ENCODE measurements around the gene DNAH1.

DNAH1 gene

GRCh38 chr3:52321481-52321880 is 5.4 kb downstream of the DNAH1 start:
- no peaks in the 10 kb centered on the region for H3K27me3 ChIP-seq (ENCODE audit: control insufficient read depth in 2 of 2, insufficient read depth in 2 of 2, low read length in 2 of 2)
- no peak overlapping the region for H3K4me3 ChIP-seq (ENCODE audit: low read length in 2 of 2)
- no peaks in the 10 kb centered on the region for H3K9me3 ChIP-seq (ENCODE audit: control insufficient read depth in 2 of 2, low read length in 2 of 2)
- no peak overlapping the region for H3K9ac ChIP-seq (ENCODE audit: low read depth in 1 of 2, low read length in 2 of 2)
- H3K4me1 ChIP-seq (ENCODE audit: control insufficient read depth in 2 of 2, insufficient read depth in 2 of 2, low read length in 2 of 2) = peaks cover 6 to 10% of the 10 kb centered on the region in 2 donors
- no peaks in the 10 kb centered on the region for H3K36me3 ChIP-seq (ENCODE audit: control insufficient read depth in 2 of 2, insufficient read depth in 2 of 2, low read length in 2 of 2)
- no peak overlapping the region for H3K27ac ChIP-seq (ENCODE audit: low read depth in 2 of 2, low read length in 2 of 2)

- H3K4me1 ChIP-seq (ENCODE audit: control insufficient read depth in 2 of 2, insufficient read depth in 2 of 2, low read length in 2 of 2) = peaks cover 1 to 6% of the 10 kb centered on the region in 2 donors
- H3K9ac ChIP-seq (ENCODE audit: low read depth in 1 of 2, low read length in 2 of 2) = no peak overlapping the region
- H3K27ac ChIP-seq (ENCODE audit: low read depth in 2 of 2, low read length in 2 of 2) = no peak overlapping the region
- no peak overlapping the region for H3K4me3 ChIP-seq (ENCODE audit: low read length in 2 of 2)
- H3K27me3 ChIP-seq (ENCODE audit: control insufficient read depth in 2 of 2, insufficient read depth in 2 of 2, low read length in 2 of 2) = no peaks in the 10 kb centered on the region
- no peaks in the 10 kb centered on the region for H3K9me3 ChIP-seq (ENCODE audit: control insufficient read depth in 2 of 2, low read length in 2 of 2)
- no peaks in the 10 kb centered on the region for H3K36me3 ChIP-seq (ENCODE audit: control insufficient read depth in 2 of 2, insufficient read depth in 2 of 2, low read length in 2 of 2)
Observed at GRCh38 chr3:52322466-52322865, 6.3 kb downstream of the DNAH1 start.

GRCh38 chr3:52323526-52324295 is 7.6 kb downstream of the DNAH1 start:
- Histone ChIP-seq H3K36me3 (ENCODE audit: control insufficient read depth in 2 of 2, insufficient read depth in 2 of 2, low read length in 2 of 2) (peaks cover 0 to 2% of the 10 kb centered on the region in 2 donors), H3K27me3 (ENCODE audit: control insufficient read depth in 2 of 2, insufficient read depth in 2 of 2, low read length in 2 of 2) (no peaks in the 10 kb centered on the region), H3K9me3 (ENCODE audit: control insufficient read depth in 2 of 2, low read length in 2 of 2) (no peaks in the 10 kb centered on the region), H3K9ac (ENCODE audit: low read depth in 1 of 2, low read length in 2 of 2) (no peak overlapping the region), H3K27ac (ENCODE audit: low read depth in 2 of 2, low read length in 2 of 2) (no peak overlapping the region), H3K4me3 (ENCODE audit: low read length in 2 of 2) (no peak overlapping the region), H3K4me1 (ENCODE audit: control insufficient read depth in 2 of 2, insufficient read depth in 2 of 2, low read length in 2 of 2) (no peaks in the 10 kb centered on the region)

- no peaks in the 10 kb centered on the region for H3K4me1 ChIP-seq (ENCODE audit: control insufficient read depth in 2 of 2, insufficient read depth in 2 of 2, low read length in 2 of 2)
- H3K36me3 ChIP-seq (ENCODE audit: control insufficient read depth in 2 of 2, insufficient read depth in 2 of 2, low read length in 2 of 2) = peaks cover 0 to 2% of the 10 kb centered on the region in 2 donors
- H3K4me3 ChIP-seq (ENCODE audit: low read length in 2 of 2) = no peak overlapping the region
- H3K9ac ChIP-seq (ENCODE audit: low read depth in 1 of 2, low read length in 2 of 2) = no peak overlapping the region
- H3K27me3 ChIP-seq (ENCODE audit: control insufficient read depth in 2 of 2, insufficient read depth in 2 of 2, low read length in 2 of 2) = no peaks in the 10 kb centered on the region
- no peaks in the 10 kb centered on the region for H3K9me3 ChIP-seq (ENCODE audit: control insufficient read depth in 2 of 2, low read length in 2 of 2)
- no peak overlapping the region for H3K27ac ChIP-seq (ENCODE audit: low read depth in 2 of 2, low read length in 2 of 2)
Observed at GRCh38 chr3:52324676-52325075, 8.6 kb downstream of the DNAH1 start.

GRCh38 chr3:52325686-52326085 is 9.6 kb downstream of the DNAH1 start:
- no peak overlapping the region for H3K9ac ChIP-seq (ENCODE audit: low read depth in 1 of 2, low read length in 2 of 2)
- no peak overlapping the region for H3K27ac ChIP-seq (ENCODE audit: low read depth in 2 of 2, low read length in 2 of 2)
- no peaks in the 10 kb centered on the region for H3K4me1 ChIP-seq (ENCODE audit: control insufficient read depth in 2 of 2, insufficient read depth in 2 of 2, low read length in 2 of 2)

GRCh38 chr3:52326976-52327375 is 10.9 kb downstream of the DNAH1 start:
- Histone ChIP-seq H3K36me3 (ENCODE audit: control insufficient read depth in 2 of 2, insufficient read depth in 2 of 2, low read length in 2 of 2) (peaks cover 0 to 2% of the 10 kb centered on the region in 2 donors), H3K27ac (ENCODE audit: low read depth in 2 of 2, low read length in 2 of 2) (no peak overlapping the region), H3K4me1 (ENCODE audit: control insufficient read depth in 2 of 2, insufficient read depth in 2 of 2, low read length in 2 of 2) (no peaks in the 10 kb centered on the region), H3K4me3 (ENCODE audit: low read length in 2 of 2) (no peak overlapping the region), H3K9me3 (ENCODE audit: control insufficient read depth in 2 of 2, low read length in 2 of 2) (no peaks in the 10 kb centered on the region), H3K9ac (ENCODE audit: low read depth in 1 of 2, low read length in 2 of 2) (no peak overlapping the region), H3K27me3 (ENCODE audit: control insufficient read depth in 2 of 2, insufficient read depth in 2 of 2, low read length in 2 of 2) (no peaks in the 10 kb centered on the region)

More at GRCh38 chr3:52325686-52326085, 9.6 kb downstream of the DNAH1 start:
- no peaks in the 10 kb centered on the region for H3K27me3 ChIP-seq (ENCODE audit: control insufficient read depth in 2 of 2, insufficient read depth in 2 of 2, low read length in 2 of 2)
- no peak overlapping the region for H3K4me3 ChIP-seq (ENCODE audit: low read length in 2 of 2)
- peaks cover 0 to 2% of the 10 kb centered on the region in 2 donors for H3K36me3 ChIP-seq (ENCODE audit: control insufficient read depth in 2 of 2, insufficient read depth in 2 of 2, low read length in 2 of 2)
- no peaks in the 10 kb centered on the region for H3K9me3 ChIP-seq (ENCODE audit: control insufficient read depth in 2 of 2, low read length in 2 of 2)

DNA sequence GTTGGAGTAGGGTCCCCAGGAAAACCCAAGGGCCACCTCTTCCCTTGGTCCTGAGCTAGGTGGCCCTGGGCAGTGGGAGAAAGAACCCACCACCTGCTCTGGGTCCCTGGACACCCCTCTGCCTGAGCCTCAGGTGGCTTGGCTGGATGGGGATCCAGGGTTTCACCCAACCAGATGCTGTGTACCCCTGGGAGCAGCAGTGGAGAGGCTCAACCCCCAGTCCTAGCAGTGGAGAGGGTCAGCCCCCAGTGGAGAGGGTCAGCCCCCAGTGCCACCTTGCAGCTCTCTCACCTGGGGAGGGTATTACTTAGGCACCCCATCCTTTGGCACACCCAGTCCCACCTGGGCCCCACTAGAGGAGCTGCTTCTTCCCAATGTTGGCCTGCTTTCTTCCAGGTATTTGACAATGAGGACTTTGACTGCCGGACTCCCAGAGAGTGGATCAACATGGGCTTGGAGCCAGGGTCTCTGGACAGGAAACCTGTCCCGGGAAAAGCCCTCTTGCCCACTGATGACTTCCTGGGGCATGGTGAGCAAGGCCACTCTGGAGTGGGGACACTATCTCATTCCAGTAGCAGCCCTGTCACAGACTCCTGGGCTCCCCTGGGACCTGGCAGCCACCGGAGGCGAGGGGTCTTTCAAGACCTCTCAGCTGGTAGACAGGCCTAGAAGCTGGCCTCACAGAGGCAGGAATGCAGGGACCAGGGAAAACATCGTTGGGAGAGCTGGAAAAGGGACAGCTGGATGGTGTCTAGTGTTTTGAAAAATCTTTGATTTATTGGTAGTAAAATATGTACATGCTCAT is 11.6 kb downstream of the DNAH1 start:
- no peaks in the 10 kb centered on the region for H3K27me3 ChIP-seq (ENCODE audit: control insufficient read depth in 2 of 2, insufficient read depth in 2 of 2, low read length in 2 of 2)
- no peaks in the 10 kb centered on the region for H3K4me1 ChIP-seq (ENCODE audit: control insufficient read depth in 2 of 2, insufficient read depth in 2 of 2, low read length in 2 of 2)
- H3K4me3 ChIP-seq (ENCODE audit: low read length in 2 of 2) = no peak overlapping the region
- H3K9ac ChIP-seq (ENCODE audit: low read depth in 1 of 2, low read length in 2 of 2) = no peak overlapping the region
- H3K27ac ChIP-seq (ENCODE audit: low read depth in 2 of 2, low read length in 2 of 2) = no peak overlapping the region
- H3K9me3 ChIP-seq (ENCODE audit: control insufficient read depth in 2 of 2, low read length in 2 of 2) = no peaks in the 10 kb centered on the region
- peaks cover 3 to 7% of the 10 kb centered on the region in 2 donors for H3K36me3 ChIP-seq (ENCODE audit: control insufficient read depth in 2 of 2, insufficient read depth in 2 of 2, low read length in 2 of 2)

DNA sequence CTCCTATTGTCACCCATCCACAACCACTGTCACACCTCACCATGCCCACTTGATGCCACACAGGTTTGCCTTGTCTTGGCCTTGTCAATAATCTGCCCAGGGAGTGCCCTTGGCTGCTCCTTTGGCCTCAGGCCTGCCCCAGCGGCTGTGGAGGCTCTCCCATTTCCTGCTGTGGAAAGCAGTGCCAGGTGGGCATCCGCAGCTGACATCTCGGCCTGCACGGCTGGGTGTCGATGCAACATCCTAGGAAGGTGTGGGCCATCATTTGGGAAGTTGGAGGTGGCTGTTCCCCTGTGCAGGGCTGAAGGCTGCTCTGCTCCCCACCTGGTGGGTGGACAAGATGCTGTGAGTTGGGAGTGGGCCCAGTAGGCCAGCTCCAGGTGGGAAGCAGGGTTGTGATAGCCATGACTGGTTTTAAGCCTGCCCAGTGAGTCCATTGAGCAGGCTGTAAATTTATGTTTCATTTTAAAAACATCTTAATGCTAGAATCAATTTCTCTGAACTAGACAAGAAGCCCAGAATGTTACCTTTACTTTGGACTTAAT is 12.5 kb downstream of the DNAH1 start:
- H3K36me3 ChIP-seq (ENCODE audit: control insufficient read depth in 2 of 2, insufficient read depth in 2 of 2, low read length in 2 of 2) = peaks cover 3 to 9% of the 10 kb centered on the region in 2 donors
- H3K4me3 ChIP-seq (ENCODE audit: low read length in 2 of 2) = no peak overlapping the region
- no peak overlapping the region for H3K9ac ChIP-seq (ENCODE audit: low read depth in 1 of 2, low read length in 2 of 2)
- no peak overlapping the region for H3K27ac ChIP-seq (ENCODE audit: low read depth in 2 of 2, low read length in 2 of 2)
- H3K9me3 ChIP-seq (ENCODE audit: control insufficient read depth in 2 of 2, low read length in 2 of 2) = no peaks in the 10 kb centered on the region
- no peaks in the 10 kb centered on the region for H3K27me3 ChIP-seq (ENCODE audit: control insufficient read depth in 2 of 2, insufficient read depth in 2 of 2, low read length in 2 of 2)
- no peaks in the 10 kb centered on the region for H3K4me1 ChIP-seq (ENCODE audit: control insufficient read depth in 2 of 2, insufficient read depth in 2 of 2, low read length in 2 of 2)

- peaks cover 3 to 9% of the 10 kb centered on the region in 2 donors for H3K36me3 ChIP-seq (ENCODE audit: control insufficient read depth in 2 of 2, insufficient read depth in 2 of 2, low read length in 2 of 2)
- no peak overlapping the region for H3K4me3 ChIP-seq (ENCODE audit: low read length in 2 of 2)
- H3K27me3 ChIP-seq (ENCODE audit: control insufficient read depth in 2 of 2, insufficient read depth in 2 of 2, low read length in 2 of 2) = no peaks in the 10 kb centered on the region
- no peaks in the 10 kb centered on the region for H3K4me1 ChIP-seq (ENCODE audit: control insufficient read depth in 2 of 2, insufficient read depth in 2 of 2, low read length in 2 of 2)
- no peak overlapping the region for H3K27ac ChIP-seq (ENCODE audit: low read depth in 2 of 2, low read length in 2 of 2)
- no peaks in the 10 kb centered on the region for H3K9me3 ChIP-seq (ENCODE audit: control insufficient read depth in 2 of 2, low read length in 2 of 2)
- no peak overlapping the region for H3K9ac ChIP-seq (ENCODE audit: low read depth in 1 of 2, low read length in 2 of 2)
Observed at GRCh38 chr3:52330194-52330805, 14.2 kb downstream of the DNAH1 start.

- H3K36me3 ChIP-seq (ENCODE audit: control insufficient read depth in 2 of 2, insufficient read depth in 2 of 2, low read length in 2 of 2) = peaks cover 3 to 9% of the 10 kb centered on the region in 2 donors
- no peak overlapping the region for H3K9ac ChIP-seq (ENCODE audit: low read depth in 1 of 2, low read length in 2 of 2)
- H3K4me3 ChIP-seq (ENCODE audit: low read length in 2 of 2) = no peak overlapping the region
- H3K9me3 ChIP-seq (ENCODE audit: control insufficient read depth in 2 of 2, low read length in 2 of 2) = no peaks in the 10 kb centered on the region
- H3K27ac ChIP-seq (ENCODE audit: low read depth in 2 of 2, low read length in 2 of 2) = no peak overlapping the region
- no peaks in the 10 kb centered on the region for H3K4me1 ChIP-seq (ENCODE audit: control insufficient read depth in 2 of 2, insufficient read depth in 2 of 2, low read length in 2 of 2)
- H3K27me3 ChIP-seq (ENCODE audit: control insufficient read depth in 2 of 2, insufficient read depth in 2 of 2, low read length in 2 of 2) = no peaks in the 10 kb centered on the region
Observed at GRCh38 chr3:52331091-52331490, 15.0 kb downstream of the DNAH1 start.

All from mucosa of rectum (tissue), 2 donors.